CD8-positive, alpha-beta memory T cell (primary cell): Measurements from ENCODE around the gene CDKL4. TPM values are rescaled to one million over a fixed set of nuclear protein-coding genes. Genes with fewer than 3 reads are reported as not detected.

Experiments
- CTCF ChIA-PET: fragments of 350-600 bp; sonication (Branson Sonifier 250); formaldehyde crosslinking; loops from one replicate; lab custom pipeline; 2021; ENCODE audit warnings: antibody characterized with exemption; lab: Charles Lee
- POLR2A ChIA-PET: fragments of 350-600 bp; sonication (Branson Sonifier 250); formaldehyde crosslinking; loops from one replicate; lab custom pipeline; 2021; ENCODE audit warnings: antibody characterized with exemption; lab: Charles Lee
- DNase-seq, 5 donors: peaks; one replicate each; pipeline versions ENCODE4 v3.0.0 to v3.0.0-alpha.2; 2020 to 2022; ENCODE audit warnings: mixed read lengths in 1 of 5
- H3K27ac ChIP-seq: one replicate; pipeline ENCODE4 v1.7.0; 2013; ENCODE audit warnings: low read depth, mild to moderate bottlenecking, low read length, moderate library complexity
- H3K27me3 ChIP-seq: 2 replicates; pipeline ENCODE4 v1.7.0; 2013; ENCODE audit warnings: low read length, mild to moderate bottlenecking; ENCODE audit not compliant: insufficient read depth, poor library complexity, severe bottlenecking
- H3K36me3 ChIP-seq: 2 replicates; pipeline ENCODE4 v1.7.0; 2013; ENCODE audit warnings: mild to moderate bottlenecking, low read length, moderate library complexity; ENCODE audit not compliant: insufficient read depth
- H3K4me1 ChIP-seq: 2 replicates; pipeline ENCODE4 v1.7.0; 2013; ENCODE audit warnings: mild to moderate bottlenecking, low read length, moderate library complexity; ENCODE audit not compliant: insufficient read depth
- H3K4me3 ChIP-seq: 2 replicates; pipeline ENCODE4 v1.7.0; 2013; ENCODE audit warnings: mild to moderate bottlenecking, low read length
- H3K9me3 ChIP-seq: 2 replicates; pipeline ENCODE4 v1.7.0; 2013; ENCODE audit warnings: mild to moderate bottlenecking, low read length
- H3K27ac Mint-ChIP-seq, 8 donors: one replicate each; pipeline ENCODE4 v1.8.0; 2020 to 2021; ENCODE audit warnings: mixed read lengths in 8 of 8, mild to moderate bottlenecking in 6 of 8, inconsistent platforms in 3 of 8, moderate library complexity in 3 of 8
- H3K27me3 Mint-ChIP-seq, 2 donors: one replicate each; pipeline ENCODE4 v1.8.0; 2020 to 2021; ENCODE audit warnings: mixed read lengths in 2 of 2, mild to moderate bottlenecking in 1 of 2, moderate library complexity in 1 of 2
- H3K36me3 Mint-ChIP-seq, 3 donors: one replicate each; pipeline ENCODE4 v1.8.0; 2020 to 2021; ENCODE audit warnings: mixed read lengths in 3 of 3, inconsistent platforms in 1 of 3, mild to moderate bottlenecking in 1 of 3
- H3K4me1 Mint-ChIP-seq, 3 donors: one replicate each; pipeline ENCODE4 v1.8.0; 2020 to 2021; ENCODE audit warnings: mixed read lengths in 3 of 3, inconsistent platforms in 1 of 3, mild to moderate bottlenecking in 1 of 3
- H3K4me3 Mint-ChIP-seq, 7 donors: one replicate each; pipeline ENCODE4 v1.8.0; 2020 to 2021; ENCODE audit warnings: mixed read lengths in 7 of 7, mild to moderate bottlenecking in 6 of 7, moderate library complexity in 4 of 7, inconsistent platforms in 2 of 7
- H3K9me3 Mint-ChIP-seq, 5 donors: one replicate each; pipeline ENCODE4 v1.8.0; 2020 to 2022; ENCODE audit warnings: mixed read lengths in 5 of 5, mild to moderate bottlenecking in 3 of 5, moderate library complexity in 2 of 5, inconsistent platforms in 1 of 5
- polyA plus RNA-seq: library from polyadenylated mRNA; unstranded; fragments of 300-500 nt; fragmentation: Illumina TruSeq; gene quantifications from one replicate; pipeline ENCODE4 v1.2.3, GENCODE V29; 2021
- total RNA-seq, 2 experiments: library from RNA; stranded (reverse); gene quantifications; one replicate each; pipeline ENCODE4 v1.2.3, GENCODE V29; 2021

CDKL4 gene
- total and polyA plus RNA-seq, 3 experiments from 2014 or later, result 0.13 to 0.31 TPM; not detected in 1

DNA sequence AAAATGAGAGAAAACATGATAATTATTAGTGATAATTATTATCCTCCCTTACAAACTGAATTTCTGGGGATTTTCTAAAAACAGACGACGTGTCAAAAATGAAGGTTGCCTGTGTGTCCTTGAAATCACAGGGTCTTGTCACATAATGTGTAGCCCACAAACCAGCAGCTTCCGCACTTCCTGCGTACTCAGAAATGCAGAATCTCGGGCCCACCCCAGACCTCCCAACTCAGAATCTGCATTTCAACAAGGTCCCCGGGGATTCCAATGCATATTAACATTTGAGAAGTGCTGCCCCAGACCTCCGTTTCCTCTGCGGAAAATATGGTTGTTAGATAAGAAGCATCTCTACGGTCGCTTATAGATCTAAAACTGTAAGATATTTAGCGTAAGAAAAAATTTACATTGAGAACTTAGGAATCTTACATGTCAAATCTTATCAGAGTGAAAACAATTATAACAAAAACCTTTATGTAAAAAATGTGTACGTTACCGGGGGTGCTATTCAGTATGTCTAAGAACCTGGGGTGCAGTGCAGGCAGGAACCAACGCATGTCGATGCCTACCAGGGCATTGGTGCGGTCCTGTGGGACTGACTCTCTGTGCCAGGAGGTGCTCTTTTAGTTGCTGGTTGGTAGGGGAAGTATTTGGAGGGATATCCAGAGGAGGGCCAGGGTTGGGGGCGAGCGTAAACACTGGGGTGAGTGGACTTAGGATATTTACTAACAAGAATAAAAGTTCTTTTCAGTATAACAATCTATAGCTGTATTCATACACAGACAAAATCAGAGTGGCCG, 15.2 kb downstream of the CDKL4 start:
- H3K4me1 Mint-ChIP-seq, result peaks cover 18 to 28% (median 26%) of the 10 kb centered on the region in 3 donors
- Histone ChIP-seq H3K36me3 (no peaks in the 10 kb centered on the region), H3K4me3 (no peak overlapping the region), H3K27ac (no peak overlapping the region), H3K9me3 (no peaks in the 10 kb centered on the region), H3K27me3 (no peaks in the 10 kb centered on the region), H3K4me1 (peaks cover 13% of the 10 kb centered on the region)
- ChIA-PET CTCF (interaction anchor here (0.7 to 6.9 kb wide), 47 partner anchors 11 to 281 kb away, joined by 3 to 168 read pairs (median 5); partner anchors contain the start of genes CDKL4 and SOS1), POLR2A (interaction anchor here (0.7 to 3.7 kb wide), 5 partner anchors 12 to 119 kb away, joined by 3 to 65 read pairs (median 5); partner anchors contain the start of gene SOS1)
- no peaks in the 10 kb centered on the region for H3K27me3 Mint-ChIP-seq
- peak in 1 of 5 donors; percentile 43 for DNase-seq
- peak overlapping the region; percentile 9 to 84 (median 72) for H3K4me3 Mint-ChIP-seq
- peak overlapping the region in 5 of 8 donors; percentile 44 to 88 (median 55) for H3K27ac Mint-ChIP-seq
- H3K9me3 Mint-ChIP-seq, result no peaks in the 10 kb centered on the region
- no peaks in the 10 kb centered on the region for H3K36me3 Mint-ChIP-seq

GRCh38 chr2:39227628-39228412, 15.9 kb downstream of the CDKL4 start:
- Mint-ChIP-seq H3K27me3 (no peaks in the 10 kb centered on the region), H3K4me1 (peaks cover 18 to 28% (median 26%) of the 10 kb centered on the region in 3 donors), H3K27ac (peak overlapping the region in 4 of 8 donors; percentile 60 to 88 (median 72)), H3K4me3 (peak overlapping the region; percentile 9 to 84 (median 72)), H3K36me3 (no peaks in the 10 kb centered on the region), H3K9me3 (no peaks in the 10 kb centered on the region)
- POLR2A ChIA-PET, result interaction anchor here (0.7 to 3.7 kb wide), 5 partner anchors 11 to 118 kb away, joined by 3 to 65 read pairs (median 5); partner anchors contain the start of gene SOS1
- no peaks in the 10 kb centered on the region for H3K36me3 ChIP-seq
- H3K27me3 ChIP-seq, result no peaks in the 10 kb centered on the region
- H3K4me1 ChIP-seq, result peaks cover 13% of the 10 kb centered on the region
- DNase-seq, result peak; percentile 66 to 84 (median 70)
- CTCF ChIA-PET, result interaction anchor here (0.7 to 6.9 kb wide), 29 partner anchors 10 to 280 kb away, joined by 3 to 168 read pairs (median 6); partner anchors contain the start of gene SOS1
- H3K27ac ChIP-seq, result no peak overlapping the region
- no peak overlapping the region for H3K4me3 ChIP-seq
- no peaks in the 10 kb centered on the region for H3K9me3 ChIP-seq

DNA sequence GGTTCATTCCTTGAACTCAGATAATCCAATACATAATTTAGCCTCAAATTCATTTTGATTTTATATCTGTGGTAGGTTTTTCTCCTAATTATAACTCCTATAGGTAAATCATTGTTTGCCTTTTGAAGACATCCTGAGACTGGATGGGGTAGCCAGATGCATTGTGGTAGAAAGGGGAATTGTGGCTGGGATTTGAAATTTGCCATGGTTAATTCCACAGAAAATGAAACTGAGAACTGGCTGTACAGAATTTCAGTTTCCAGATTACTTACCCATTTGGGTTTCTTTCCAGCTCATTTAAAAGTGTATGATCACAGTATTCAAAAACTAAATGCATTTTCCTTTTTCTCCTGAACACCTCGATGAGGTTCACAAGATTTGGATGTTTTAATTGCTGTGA, 18.2 kb downstream of the CDKL4 start:
- no peak overlapping the region for H3K27ac Mint-ChIP-seq
- no peaks in the 10 kb centered on the region for H3K9me3 Mint-ChIP-seq
- no peak overlapping the region for H3K4me3 Mint-ChIP-seq
- Histone ChIP-seq H3K4me3 (no peak overlapping the region), H3K27ac (no peak overlapping the region), H3K4me1 (peaks cover 13% of the 10 kb centered on the region), H3K9me3 (no peaks in the 10 kb centered on the region), H3K27me3 (no peaks in the 10 kb centered on the region), H3K36me3 (no peaks in the 10 kb centered on the region)
- no peaks in the 10 kb centered on the region for H3K27me3 Mint-ChIP-seq
- H3K4me1 Mint-ChIP-seq, result peaks cover 18 to 28% (median 26%) of the 10 kb centered on the region in 3 donors
- DNase-seq, result no peak
- ChIA-PET CTCF (interaction anchor here (1.4 to 2.4 kb wide), 3 partner anchors 101 to 278 kb away, joined by 4 to 11 read pairs (median 4); partner anchors contain the start of gene SOS1), POLR2A (no interaction called here)
- H3K36me3 Mint-ChIP-seq, result no peaks in the 10 kb centered on the region

GRCh38 chr2:39223909-39224308, 19.9 kb downstream of the CDKL4 start:
- Mint-ChIP-seq H3K27ac (no peak overlapping the region), H3K4me3 (no peak overlapping the region), H3K4me1 (peaks cover 15 to 33% (median 31%) of the 10 kb centered on the region in 3 donors), H3K9me3 (no peaks in the 10 kb centered on the region), H3K36me3 (peaks cover 0 to 2% (median 0%) of the 10 kb centered on the region in 3 donors), H3K27me3 (no peaks in the 10 kb centered on the region)
- Histone ChIP-seq H3K27ac (no peak overlapping the region), H3K4me1 (peaks cover 16% of the 10 kb centered on the region), H3K4me3 (no peak overlapping the region), H3K36me3 (no peaks in the 10 kb centered on the region), H3K27me3 (no peaks in the 10 kb centered on the region), H3K9me3 (no peaks in the 10 kb centered on the region)
- CTCF ChIA-PET, result no interaction called here
- DNase-seq, result no peak
- POLR2A ChIA-PET, result no interaction called here

GRCh38 chr2:39221459-39221858, 22.3 kb downstream of the CDKL4 start:
- Mint-ChIP-seq H3K27ac (no peak overlapping the region), H3K36me3 (peaks cover 0 to 4% (median 0%) of the 10 kb centered on the region in 3 donors), H3K9me3 (no peaks in the 10 kb centered on the region), H3K4me3 (no peak overlapping the region), H3K27me3 (no peaks in the 10 kb centered on the region), H3K4me1 (peaks cover 20 to 37% (median 35%) of the 10 kb centered on the region in 3 donors)
- Histone ChIP-seq H3K27me3 (no peaks in the 10 kb centered on the region), H3K27ac (no peak overlapping the region), H3K36me3 (no peaks in the 10 kb centered on the region), H3K4me3 (no peak overlapping the region), H3K4me1 (peaks cover 25% of the 10 kb centered on the region), H3K9me3 (no peaks in the 10 kb centered on the region)
- DNase-seq, result no peak
- CTCF ChIA-PET, result interaction anchor here (1.0 kb wide), 1 partner anchor 8 kb away, joined by 3 read pairs; no protein-coding TSS in a partner anchor
- POLR2A ChIA-PET, result no interaction called here

DNA sequence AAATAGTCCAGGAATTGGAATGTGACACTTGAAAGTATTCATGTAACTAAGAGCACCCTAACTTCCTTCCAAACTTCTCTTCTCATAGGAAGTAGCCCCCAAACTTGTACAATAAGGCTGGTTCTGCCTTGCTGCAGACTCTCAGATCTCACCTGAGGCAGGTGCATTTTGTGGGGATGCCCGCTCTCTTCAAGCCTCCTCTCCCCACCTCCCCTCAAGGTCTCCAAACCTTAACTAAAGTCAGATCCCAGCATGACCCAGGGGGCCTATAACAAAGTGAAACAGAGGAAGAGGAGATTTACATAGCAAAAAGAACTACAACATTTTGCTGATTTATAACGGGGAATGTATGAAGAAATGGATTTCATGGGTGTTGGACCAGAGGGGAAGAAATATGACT, 23.6 kb downstream of the CDKL4 start:
- Mint-ChIP-seq H3K4me1 (peaks cover 31 to 50% (median 48%) of the 10 kb centered on the region in 3 donors), H3K9me3 (no peaks in the 10 kb centered on the region), H3K4me3 (no peak overlapping the region), H3K27ac (peak overlapping the region in 5 of 8 donors; percentile 1 to 70 (median 32)), H3K36me3 (peaks cover 0 to 4% (median 0%) of the 10 kb centered on the region in 3 donors), H3K27me3 (no peaks in the 10 kb centered on the region)
- no peaks in the 10 kb centered on the region for H3K27me3 ChIP-seq
- no peak overlapping the region for H3K27ac ChIP-seq
- DNase-seq, result no peak
- H3K9me3 ChIP-seq, result no peaks in the 10 kb centered on the region
- ChIA-PET CTCF (interaction anchor here (2.6 kb wide), 1 partner anchor 100 kb away, joined by 9 read pairs; the partner anchor contains the start of gene SOS1), POLR2A (no interaction called here)
- peaks cover 35% of the 10 kb centered on the region for H3K4me1 ChIP-seq
- no peak overlapping the region for H3K4me3 ChIP-seq
- H3K36me3 ChIP-seq, result no peaks in the 10 kb centered on the region

- Mint-ChIP-seq H3K36me3 (peaks cover 0 to 4% (median 0%) of the 10 kb centered on the region in 3 donors), H3K27me3 (no peaks in the 10 kb centered on the region), H3K4me1 (peaks cover 32 to 62% (median 58%) of the 10 kb centered on the region in 3 donors), H3K4me3 (peak overlapping the region in 2 of 7 donors; percentile 27 to 32), H3K9me3 (no peaks in the 10 kb centered on the region), H3K27ac (peak overlapping the region in 7 of 8 donors; percentile 9 to 87 (median 80))
- no peaks in the 10 kb centered on the region for H3K27me3 ChIP-seq
- H3K4me3 ChIP-seq, result no peak overlapping the region
- CTCF ChIA-PET, result interaction anchor here (0.9 to 3.6 kb wide), 7 partner anchors 9 to 158 kb away, joined by 3 to 21 read pairs (median 9); partner anchors contain the start of gene SOS1
- DNase-seq, result peak in 1 of 5 donors; percentile 50
- no peak overlapping the region for H3K27ac ChIP-seq
- peaks cover 35% of the 10 kb centered on the region for H3K4me1 ChIP-seq
- no peaks in the 10 kb centered on the region for H3K36me3 ChIP-seq
- H3K9me3 ChIP-seq, result no peaks in the 10 kb centered on the region
- POLR2A ChIA-PET, result interaction anchor here (1.5 to 3.6 kb wide), 3 partner anchors 94 to 100 kb away, joined by 3 to 37 read pairs (median 21); partner anchors contain the start of gene SOS1
These were observed 25.4 kb downstream of the CDKL4 start for GRCh38 chr2:39218391-39218790.
